Stimulated activated CD4-positive, alpha-beta T cell treated with anti-CD3 and anti-CD28 coated beads, Interleukin-2, amount 100 ng/mL, for 4 hours (primary cell): ENCODE data around the gene DISP2.

Source experiments
- DNase-seq: peaks from one replicate; pipeline ENCODE4 v3.0.0-alpha.2; 2020; ENCODE audit warnings: low read depth

DISP2 gene

GRCh38 chr15:40325700-40326099, 32.3 kb upstream of the DISP2 start:
- no peak for DNase-seq

- no peak for DNase-seq
Measured at GRCh38 chr15:40327457-40327856, 30.6 kb upstream of the DISP2 start.

DNA sequence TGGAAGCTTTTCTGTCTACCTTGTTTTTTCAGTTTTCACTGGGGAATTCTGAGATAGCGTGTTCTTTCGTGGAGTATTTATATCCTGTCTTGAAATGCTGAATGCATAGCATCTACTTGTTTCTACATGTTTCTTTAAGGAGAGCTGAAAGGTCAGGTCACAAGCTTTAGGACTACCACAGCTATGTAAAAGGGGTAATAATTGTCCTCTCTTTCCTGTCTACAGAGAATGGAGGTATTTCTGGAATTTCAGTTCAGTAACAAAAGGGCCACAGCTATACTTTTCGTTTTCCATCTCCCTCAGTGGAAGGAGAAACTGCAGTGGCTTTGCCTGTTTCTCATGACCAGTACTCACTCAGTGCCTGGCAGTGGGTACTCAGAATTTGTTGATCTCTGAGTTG, 29.8 kb upstream of the DISP2 start:
- DNase-seq, result no peak

GRCh38 chr15:40328751-40329150, 29.3 kb upstream of the DISP2 start:
- no peak for DNase-seq

- DNase-seq, result no peak
Measured at GRCh38 chr15:40329804-40330203, 28.2 kb upstream of the DISP2 start.

DNA sequence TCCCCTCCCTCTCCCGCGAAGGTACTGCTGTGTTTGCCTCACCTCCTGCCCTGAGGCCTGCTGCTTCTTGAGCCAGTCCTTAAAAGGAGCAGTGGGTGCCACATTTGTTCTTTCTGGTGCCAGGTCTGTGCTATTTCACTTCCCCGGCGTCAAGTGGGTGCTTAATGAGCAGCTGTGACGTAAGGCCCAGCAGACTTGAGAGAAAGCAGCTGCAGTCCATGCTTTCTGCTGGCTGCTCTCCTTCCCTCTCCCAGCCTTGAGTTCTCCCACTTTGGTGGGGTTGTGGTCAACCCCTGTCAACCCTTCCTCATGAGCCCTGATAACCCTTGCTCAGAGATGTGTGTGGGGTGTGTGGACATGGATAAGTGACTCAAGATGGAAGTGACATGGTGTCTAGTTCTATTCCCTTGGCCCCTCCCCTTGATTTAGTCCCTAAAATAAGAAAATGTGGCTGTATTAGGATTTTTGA, 27.6 kb upstream of the DISP2 start:
- no peak for DNase-seq

- no peak for DNase-seq
Measured at GRCh38 chr15:40331026-40331425, 27.0 kb upstream of the DISP2 start.

- DNase-seq, result no peak
Measured at GRCh38 chr15:40331637-40332036, 26.4 kb upstream of the DISP2 start.

DNA sequence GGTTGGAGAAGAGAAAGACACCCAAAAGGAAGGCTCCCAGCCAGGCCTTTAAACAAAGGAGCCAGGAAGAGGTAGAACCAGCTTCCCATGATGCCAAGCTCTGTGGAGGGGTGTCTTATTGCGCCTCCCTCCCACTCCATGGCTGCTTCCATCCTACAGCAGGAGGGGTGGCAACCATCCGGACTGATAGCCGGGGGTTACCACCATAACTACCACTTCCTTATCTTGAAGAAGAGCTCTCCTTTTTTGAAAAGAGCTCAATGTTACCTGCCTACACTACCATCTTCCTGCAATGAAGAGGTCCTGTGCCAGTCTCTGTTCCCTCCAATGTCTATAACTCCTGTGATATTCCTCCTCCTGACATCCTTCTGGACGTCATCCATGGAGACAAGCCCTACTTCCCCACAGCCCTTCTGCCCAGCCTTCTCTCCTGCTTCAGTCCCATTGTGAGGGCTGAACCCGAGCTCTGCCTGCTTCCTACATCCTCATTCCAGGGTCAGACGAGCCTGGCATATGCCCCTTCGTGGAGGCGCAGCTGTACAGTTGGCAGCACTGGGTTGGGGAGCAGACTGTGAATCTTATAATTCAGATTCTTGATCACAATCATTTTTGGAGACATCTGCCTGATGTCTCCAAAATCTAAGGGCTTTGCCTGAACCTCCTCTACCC, 25.8 kb upstream of the DISP2 start:
- no peak for DNase-seq

GRCh38 chr15:40333922-40334492, 24.0 kb upstream of the DISP2 start:
- DNase-seq, result no peak

- DNase-seq, result no peak
Measured at GRCh38 chr15:40334541-40334940, 23.5 kb upstream of the DISP2 start.

GRCh38 chr15:40334941-40335795, 22.9 kb upstream of the DISP2 start:
- DNase-seq, result no peak

GRCh38 chr15:40335938-40336743, 21.9 kb upstream of the DISP2 start:
- DNase-seq, result no peak

DNA sequence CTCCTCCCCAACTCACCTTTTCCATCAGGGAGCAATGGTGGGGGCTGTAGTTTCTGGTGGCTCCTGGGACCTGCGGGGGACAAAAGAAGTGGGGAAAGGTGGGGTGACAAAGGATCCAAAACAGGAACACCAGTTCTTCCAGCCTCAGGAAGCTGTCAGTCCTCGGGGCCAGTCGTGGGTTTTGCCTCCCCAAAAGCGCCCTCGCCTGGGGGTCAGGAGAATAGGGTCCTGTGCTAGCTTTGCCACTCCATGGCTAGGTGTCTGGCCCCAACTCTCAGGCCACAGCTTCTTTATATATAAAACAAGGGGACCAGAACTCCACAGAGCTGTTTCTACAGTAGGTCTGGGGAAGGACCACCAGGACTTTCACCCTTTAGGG, 21.3 kb upstream of the DISP2 start:
- no peak for DNase-seq

- DNase-seq, result no peak
Measured at GRCh38 chr15:40337597-40337996, 20.4 kb upstream of the DISP2 start.

DNA sequence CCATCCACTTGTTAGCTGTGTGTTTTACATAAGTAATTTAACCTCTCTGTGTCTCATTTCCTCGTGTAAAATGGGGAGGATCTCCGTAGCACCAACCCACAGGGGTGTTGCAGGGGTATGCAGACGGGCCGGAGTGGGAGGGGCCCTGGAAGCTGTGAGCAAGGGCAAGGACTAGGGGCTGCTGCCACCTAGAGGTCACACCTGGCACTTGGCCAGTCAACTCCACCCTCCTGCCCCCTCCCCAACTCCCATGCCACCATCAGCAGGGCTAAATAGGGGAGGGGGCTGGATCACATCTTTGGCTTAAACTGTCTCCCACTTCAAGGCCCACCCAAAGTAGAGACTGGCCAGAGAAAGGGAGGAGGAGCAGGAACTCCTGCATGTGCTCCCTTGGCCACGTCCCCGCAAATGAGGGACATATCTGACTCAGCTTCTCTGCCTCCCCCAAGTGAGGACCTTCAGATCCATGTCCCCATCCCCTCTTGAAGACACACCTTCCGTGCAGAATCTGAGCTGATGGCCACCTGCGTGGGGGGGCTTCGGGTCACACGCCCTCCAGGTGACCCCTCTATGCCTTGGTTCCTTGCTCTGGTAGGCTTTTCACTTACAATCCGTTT, 19.9 kb upstream of the DISP2 start:
- DNase-seq, result peak; percentile 68

DNA sequence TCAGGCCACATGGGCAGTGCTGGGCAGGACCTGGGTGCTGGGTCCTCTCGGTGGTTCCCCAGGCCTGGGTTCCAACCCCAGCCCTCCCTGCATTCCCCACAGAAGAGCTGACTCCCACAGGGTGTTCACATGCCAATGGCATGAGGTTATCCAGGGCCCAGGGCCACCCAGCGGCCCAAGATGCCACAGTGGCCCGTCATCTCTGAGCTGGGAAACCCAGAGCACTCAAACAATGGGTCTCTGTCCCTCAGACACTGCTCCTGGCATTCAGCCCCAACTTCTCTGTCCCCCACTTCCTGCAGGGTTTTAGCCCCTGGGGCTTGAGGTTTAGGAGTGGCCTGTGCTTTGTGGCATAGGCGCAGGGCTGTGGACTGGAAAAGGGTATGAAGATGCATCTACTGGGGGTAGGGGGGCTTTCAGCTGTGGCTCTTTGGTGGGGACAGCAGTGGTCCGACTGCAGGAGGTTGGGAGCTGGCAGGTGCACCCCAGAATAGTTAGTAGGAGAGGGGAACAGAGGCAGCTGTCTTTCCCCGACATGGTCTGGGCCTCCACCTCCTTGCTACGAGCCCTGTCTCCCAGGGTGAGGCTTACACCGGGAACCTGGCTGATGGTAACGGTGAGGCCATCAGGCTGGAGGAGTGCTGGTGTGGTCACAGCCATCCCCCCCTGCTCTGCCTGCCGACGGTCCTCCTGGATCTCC, 18.9 kb upstream of the DISP2 start:
- no peak for DNase-seq

DNA sequence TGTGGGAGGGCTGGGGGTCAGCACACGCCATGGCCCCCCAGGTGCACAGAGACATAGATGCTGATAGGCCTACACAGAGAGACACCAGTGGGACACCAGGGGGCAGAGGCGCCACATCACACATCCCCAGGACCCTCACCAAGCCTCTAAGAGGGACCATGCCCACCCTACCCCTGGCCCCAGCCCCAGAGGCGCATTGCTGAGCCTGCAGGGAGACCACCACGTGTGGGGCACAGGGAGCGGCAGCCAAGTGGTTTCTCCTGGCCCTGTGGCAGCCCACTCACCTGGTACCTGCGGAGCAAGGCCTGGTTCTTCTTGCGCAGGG, 18.4 kb upstream of the DISP2 start:
- no peak for DNase-seq

GRCh38 chr15:40340038-40340739, 17.8 kb upstream of the DISP2 start:
- DNase-seq, result no peak

- DNase-seq, result no peak
Measured at GRCh38 chr15:40340740-40341400, 17.1 kb upstream of the DISP2 start, which contains the start of gene CCDC9B. TSS of gene CCDC9B (minus strand) at chr15:40340939. CDS start at chr15:40340819, 120 bp downstream.
